Measurements from ENCODE around the gene NUDCD3.

The NUDCD3 gene

DNA sequence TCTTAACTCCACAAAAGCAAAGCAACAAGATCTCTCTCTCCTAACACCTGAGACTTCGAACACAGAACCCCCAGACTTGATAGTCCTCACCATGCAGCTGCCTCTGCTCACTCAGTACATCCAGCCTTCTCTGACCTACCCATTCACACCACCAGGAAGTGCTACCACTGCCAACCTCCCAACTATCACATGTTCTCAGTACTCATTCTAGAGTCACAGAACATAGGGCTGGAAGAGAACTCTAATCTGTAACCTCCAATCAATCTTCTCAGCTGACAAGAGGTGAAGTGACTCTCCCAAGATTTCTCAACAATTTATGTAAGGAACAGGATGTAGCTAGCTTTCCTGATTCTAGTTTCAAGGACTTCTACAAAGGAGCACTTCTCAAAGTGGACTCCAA lies 3.8 kb downstream of the NUDCD3 start:
- TF ChIP-seq CTCF (IDR thresholded peaks at IDR 0.05; ENCODE audit: insufficient read depth, missing control alignments), result no peak

DNA sequence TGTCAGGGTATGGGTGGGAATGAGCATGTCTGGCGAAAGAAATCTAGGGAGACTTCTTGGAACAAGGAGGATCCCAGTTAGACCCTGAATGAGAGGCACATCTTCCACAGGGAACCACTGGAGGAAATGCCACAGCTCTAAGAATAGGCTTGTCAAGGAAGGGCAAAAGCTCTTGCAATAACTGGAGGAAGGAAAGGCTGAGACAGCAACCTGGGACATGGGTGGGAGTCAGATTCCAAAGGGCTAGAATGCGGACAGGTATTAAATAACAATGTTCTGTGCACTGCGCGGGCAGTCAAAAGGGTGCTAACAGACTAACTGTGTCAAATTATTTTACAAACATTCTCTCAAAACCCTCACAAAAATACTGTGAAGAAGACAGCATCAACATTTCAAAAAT lies 4.5 kb downstream of the NUDCD3 start:
- DNase-seq (ENCODE audit: insufficient read length, low spot score) (no peak), FAIRE-seq (no peak)
- TF ChIP-seq CTCF (IDR thresholded peaks at IDR 0.05; ENCODE audit: insufficient read depth, missing control alignments), result no peak

More for the DNA sequence above, 3.8 kb downstream of the NUDCD3 start:
- DNase-seq (ENCODE audit: insufficient read length, low spot score), result no peak
- no peak for FAIRE-seq

- FAIRE-seq, result no peak
- TF ChIP-seq CTCF (IDR thresholded peaks at IDR 0.05; ENCODE audit: insufficient read depth, missing control alignments), result no peak
- no peak for DNase-seq (ENCODE audit: insufficient read length, low spot score)
Observed at GRCh38 chr7:44484482-44485313, 5.8 kb downstream of the NUDCD3 start.

DNA sequence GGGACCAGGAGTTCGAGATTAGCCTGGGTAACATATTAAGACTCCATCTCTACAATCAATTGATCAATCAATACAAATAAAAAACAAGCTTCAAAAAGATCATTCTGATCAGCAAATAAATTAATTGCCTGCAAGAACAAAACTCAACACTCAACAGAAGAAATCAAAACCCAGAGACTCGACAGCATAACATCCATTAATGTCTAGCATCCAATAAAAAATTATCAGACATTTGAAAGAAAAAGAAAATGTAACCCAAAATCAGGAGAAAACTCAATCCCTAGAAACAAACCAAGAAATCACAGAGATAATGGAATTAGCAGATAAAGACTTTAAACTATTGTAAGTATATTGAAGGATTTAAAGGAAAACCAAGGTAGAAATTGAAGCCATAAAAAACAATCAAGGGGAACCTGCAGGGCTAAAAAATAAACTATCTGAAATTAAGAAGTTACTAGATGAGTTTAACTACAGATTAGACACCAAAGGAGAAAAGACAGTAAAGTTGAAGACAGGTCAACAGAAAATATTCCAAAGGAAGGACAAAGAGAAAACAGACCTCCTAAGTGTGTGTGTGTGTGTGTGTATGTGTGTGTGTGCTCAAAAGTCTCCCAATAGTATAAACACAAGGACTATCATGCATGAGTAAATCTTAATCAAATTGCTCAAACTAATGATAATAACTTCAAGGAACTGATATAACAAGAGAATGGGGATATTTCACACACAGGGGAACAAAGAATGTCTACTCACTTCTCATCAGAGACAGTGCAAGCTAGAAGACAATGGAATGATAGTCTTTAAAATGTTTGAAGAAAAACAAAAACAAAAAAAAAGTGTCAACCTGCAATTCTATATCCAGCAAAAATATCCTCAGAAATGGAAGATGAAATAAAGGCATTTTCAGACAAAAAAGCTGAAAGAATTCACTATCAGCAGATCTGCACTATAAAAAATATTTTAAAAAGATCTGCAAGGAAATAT lies 7.7 kb downstream of the NUDCD3 start:
- TF ChIP-seq CTCF (IDR thresholded peaks at IDR 0.05; ENCODE audit: insufficient read depth, missing control alignments), result no peak
- FAIRE-seq (no peak), DNase-seq (ENCODE audit: insufficient read length, low spot score) (no peak)

GRCh38 chr7:44477938-44478337 lies 12.5 kb downstream of the NUDCD3 start:
- TF ChIP-seq CTCF (IDR thresholded peaks at IDR 0.05; ENCODE audit: insufficient read depth, missing control alignments), result no peak
- no peak for DNase-seq (ENCODE audit: insufficient read length, low spot score)
- no peak for FAIRE-seq

DNA sequence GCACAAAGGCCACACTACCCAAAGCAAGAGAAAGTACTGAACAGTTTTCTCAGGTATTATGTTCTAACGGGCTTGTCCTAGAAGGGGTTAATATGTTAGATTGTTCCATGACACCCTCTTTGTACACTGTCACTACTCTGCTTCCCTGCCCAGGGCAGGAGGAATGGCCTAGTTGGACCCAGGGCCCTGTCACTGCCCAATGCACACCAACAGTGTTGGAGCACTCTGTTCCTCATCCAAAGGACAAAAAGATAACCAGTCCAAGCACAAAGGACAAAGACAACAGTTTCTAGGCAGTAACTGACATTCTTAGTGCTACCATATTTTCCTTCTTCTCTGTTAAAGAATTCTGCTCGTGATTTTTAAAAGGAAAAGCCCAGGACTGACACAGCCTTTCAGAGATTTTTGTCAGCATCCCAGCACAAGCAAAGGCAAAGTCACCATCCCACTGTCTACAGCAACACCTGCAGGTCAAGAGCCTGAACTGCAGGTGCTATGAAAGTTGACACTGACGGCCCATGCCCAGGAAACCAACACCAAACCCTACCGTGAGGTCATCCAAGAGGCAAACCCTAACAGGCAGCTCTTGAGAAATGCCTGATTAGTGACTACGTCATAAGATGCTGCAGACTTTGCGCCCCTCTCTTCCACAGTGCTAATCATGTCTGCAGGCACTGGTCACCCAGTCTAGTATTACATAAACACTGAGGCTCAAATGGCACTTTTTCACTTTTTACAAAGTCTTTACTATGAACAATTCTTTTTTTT lies 13.2 kb downstream of the NUDCD3 start:
- FAIRE-seq, result peak; percentile 61
- peak; percentile 90 for TF ChIP-seq CTCF (IDR thresholded peaks at IDR 0.05; ENCODE audit: insufficient read depth, missing control alignments)
- DNase-seq (ENCODE audit: insufficient read length, low spot score), result no peak

Measured in D721Med (cell line).